Astrocyte (in vitro differentiated cells and primary cell): ENCODE measurements around the gene ULK4. TPM values are rescaled to one million over a fixed set of nuclear protein-coding genes. Genes with fewer than 3 reads are reported as not detected.

ENCODE experiments used
- DNase-seq: peaks from one replicate; pipeline ENCODE4 v3.0.0-alpha.2; 2010; ENCODE audit warnings: low read depth
- FAIRE-seq: peaks from 2 replicates; lab custom pipeline; 2011; peaks lifted over from hg19 to GRCh38; lab: Jason Lieb, UNC
- H2AFZ ChIP-seq: 2 replicates; pipeline ENCODE4 v1.6.0; 2012; ENCODE audit warnings: low read depth, low read length, inconsistent platforms
- H3K27ac ChIP-seq: 2 replicates; pipeline ENCODE4 v1.5.1; 2011; ENCODE audit warnings: low read depth, low read length, inconsistent platforms
- H3K27me3 ChIP-seq: 2 replicates; pipeline ENCODE4 v1.6.0; 2011; ENCODE audit warnings: low read length, inconsistent platforms; ENCODE audit not compliant: insufficient read depth
- H3K36me3 ChIP-seq: 2 replicates; pipeline ENCODE4 v1.5.1; 2011; ENCODE audit warnings: low read length, inconsistent platforms; ENCODE audit not compliant: insufficient read depth
- H3K4me1 ChIP-seq: 2 replicates; pipeline ENCODE4 v1.5.1; 2011; ENCODE audit warnings: low read length, inconsistent platforms; ENCODE audit not compliant: insufficient read depth
- H3K4me2 ChIP-seq: 2 replicates; pipeline ENCODE4 v1.6.0; 2012; ENCODE audit warnings: low read length, inconsistent platforms
- H3K4me3 ChIP-seq: 2 replicates; pipeline ENCODE4 v1.5.1; 2011; ENCODE audit warnings: low read depth, mild to moderate bottlenecking, low read length, inconsistent platforms; ENCODE audit not compliant: insufficient read depth
- H3K79me2 ChIP-seq: 2 replicates; pipeline ENCODE4 v1.6.0; 2012; ENCODE audit warnings: mild to moderate bottlenecking, low read length, inconsistent platforms; ENCODE audit not compliant: insufficient read depth
- H3K9ac ChIP-seq: 2 replicates; pipeline ENCODE4 v1.6.0; 2012; ENCODE audit warnings: mild to moderate bottlenecking, low read length, inconsistent platforms
- H3K9me3 ChIP-seq: 2 replicates; pipeline ENCODE4 v1.5.1; 2012; ENCODE audit warnings: low read depth, mild to moderate bottlenecking, low read length, inconsistent platforms; ENCODE audit not compliant: insufficient read depth
- H4K20me1 ChIP-seq: 2 replicates; pipeline ENCODE4 v1.6.0; 2012; ENCODE audit warnings: low read length, inconsistent platforms; ENCODE audit not compliant: insufficient read depth
- H3K27ac Mint-ChIP-seq: one replicate; pipeline ENCODE4 v1.8.0; 2021; ENCODE audit warnings: mild to moderate bottlenecking, mixed read lengths; ENCODE audit not compliant: unreplicated experiment
- H3K27me3 Mint-ChIP-seq: one replicate; pipeline ENCODE4 v1.8.0; 2021; ENCODE audit warnings: low read depth, mixed read lengths; ENCODE audit not compliant: unreplicated experiment
- H3K36me3 Mint-ChIP-seq: one replicate; pipeline ENCODE4 v1.8.0; 2021; ENCODE audit warnings: low read depth, mixed read lengths; ENCODE audit not compliant: unreplicated experiment
- H3K4me1 Mint-ChIP-seq: one replicate; pipeline ENCODE4 v1.8.0; 2021; ENCODE audit warnings: low read depth, mixed read lengths; ENCODE audit not compliant: unreplicated experiment
- H3K4me3 Mint-ChIP-seq: one replicate; pipeline ENCODE4 v1.8.0; 2021; ENCODE audit warnings: mild to moderate bottlenecking, moderate library complexity, mixed read lengths; ENCODE audit not compliant: unreplicated experiment
- H3K9me3 Mint-ChIP-seq: one replicate; pipeline ENCODE4 v1.8.0; 2021; ENCODE audit warnings: mild to moderate bottlenecking, mixed read lengths; ENCODE audit not compliant: unreplicated experiment
- EZH2 ChIP-seq: IDR thresholded peaks from 2 replicates; pipeline ENCODE4 v1.6.1; 2012; ENCODE audit warnings: mild to moderate bottlenecking, low read length, inconsistent platforms; ENCODE audit not compliant: insufficient read depth
- total RNA-seq: library from RNA; stranded (reverse); gene quantifications from 2 replicates; pipeline ENCODE4 v1.2.1, GENCODE V29; 2021
- TF ChIP-seq, protein P1 (sequence below): IDR thresholded peaks from 2 replicates; pipeline ENCODE4 v1.5.1; 2011; ENCODE audit warnings: low read depth, mild to moderate bottlenecking, inconsistent platforms, low read length, moderate library complexity; ENCODE audit not compliant: insufficient read depth

ULK4 gene
- total RNA-seq, 1 donor from 2014 or later, result 6.6 TPM

DNA sequence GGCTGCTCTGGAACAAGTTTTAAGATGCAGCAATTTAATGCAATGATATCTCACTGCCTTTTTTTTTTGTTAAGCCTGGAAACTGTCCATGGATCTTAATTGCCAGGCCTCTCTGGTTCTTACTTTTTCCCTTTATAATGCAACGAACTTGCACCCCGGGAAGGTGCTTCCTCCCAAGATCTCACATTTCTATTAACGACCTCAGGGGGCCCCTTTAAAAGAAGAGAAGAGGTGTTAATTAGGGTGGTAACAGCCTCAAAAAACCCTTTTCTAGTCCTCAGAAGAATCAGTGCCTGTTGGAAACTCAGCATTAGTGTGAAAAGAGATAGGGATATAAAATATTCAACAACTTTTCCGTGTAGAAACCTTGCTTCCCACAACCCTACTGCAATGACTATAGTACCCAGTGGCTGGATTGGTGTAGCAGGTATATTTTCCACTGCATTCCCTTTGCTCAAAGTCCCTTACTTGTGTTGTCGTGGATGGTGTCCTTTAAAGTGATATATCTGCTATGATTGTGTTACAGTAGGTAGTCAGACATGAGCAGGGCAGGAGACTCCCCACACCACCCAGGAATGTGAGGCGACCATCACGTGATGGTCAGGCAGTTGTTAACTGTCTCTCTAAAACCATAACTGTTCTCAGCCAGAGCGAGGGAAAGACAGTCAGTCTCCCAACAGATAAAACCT lies 640.8 kb downstream of the ULK4 start:
- Histone ChIP-seq H2AFZ (no peak overlapping the region), H3K4me2 (no peak overlapping the region), H4K20me1 (no peaks in the 10 kb centered on the region), H3K9me3 (no peaks in the 10 kb centered on the region), H3K4me1 (peaks cover 11% of the 10 kb centered on the region), H3K4me3 (no peak overlapping the region), H3K27ac (no peak overlapping the region), H3K27me3 (no peaks in the 10 kb centered on the region), H3K36me3 (no peaks in the 10 kb centered on the region), H3K9ac (no peak overlapping the region), H3K79me2 (no peaks in the 10 kb centered on the region)
- peaks cover 35% of the 10 kb centered on the region for H3K4me1 Mint-ChIP-seq
- TF ChIP-seq EZH2, result no peak
- TF ChIP-seq, protein P1, sequence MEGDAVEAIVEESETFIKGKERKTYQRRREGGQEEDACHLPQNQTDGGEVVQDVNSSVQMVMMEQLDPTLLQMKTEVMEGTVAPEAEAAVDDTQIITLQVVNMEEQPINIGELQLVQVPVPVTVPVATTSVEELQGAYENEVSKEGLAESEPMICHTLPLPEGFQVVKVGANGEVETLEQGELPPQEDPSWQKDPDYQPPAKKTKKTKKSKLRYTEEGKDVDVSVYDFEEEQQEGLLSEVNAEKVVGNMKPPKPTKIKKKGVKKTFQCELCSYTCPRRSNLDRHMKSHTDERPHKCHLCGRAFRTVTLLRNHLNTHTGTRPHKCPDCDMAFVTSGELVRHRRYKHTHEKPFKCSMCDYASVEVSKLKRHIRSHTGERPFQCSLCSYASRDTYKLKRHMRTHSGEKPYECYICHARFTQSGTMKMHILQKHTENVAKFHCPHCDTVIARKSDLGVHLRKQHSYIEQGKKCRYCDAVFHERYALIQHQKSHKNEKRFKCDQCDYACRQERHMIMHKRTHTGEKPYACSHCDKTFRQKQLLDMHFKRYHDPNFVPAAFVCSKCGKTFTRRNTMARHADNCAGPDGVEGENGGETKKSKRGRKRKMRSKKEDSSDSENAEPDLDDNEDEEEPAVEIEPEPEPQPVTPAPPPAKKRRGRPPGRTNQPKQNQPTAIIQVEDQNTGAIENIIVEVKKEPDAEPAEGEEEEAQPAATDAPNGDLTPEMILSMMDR, result no peak
- H3K4me3 Mint-ChIP-seq, result no peak overlapping the region
- H3K9me3 Mint-ChIP-seq, result peaks cover 2% of the 10 kb centered on the region
- H3K27me3 Mint-ChIP-seq, result no peaks in the 10 kb centered on the region
- FAIRE-seq (no peak), DNase-seq (no peak)
- H3K27ac Mint-ChIP-seq, result no peak overlapping the region
- no peaks in the 10 kb centered on the region for H3K36me3 Mint-ChIP-seq

DNA sequence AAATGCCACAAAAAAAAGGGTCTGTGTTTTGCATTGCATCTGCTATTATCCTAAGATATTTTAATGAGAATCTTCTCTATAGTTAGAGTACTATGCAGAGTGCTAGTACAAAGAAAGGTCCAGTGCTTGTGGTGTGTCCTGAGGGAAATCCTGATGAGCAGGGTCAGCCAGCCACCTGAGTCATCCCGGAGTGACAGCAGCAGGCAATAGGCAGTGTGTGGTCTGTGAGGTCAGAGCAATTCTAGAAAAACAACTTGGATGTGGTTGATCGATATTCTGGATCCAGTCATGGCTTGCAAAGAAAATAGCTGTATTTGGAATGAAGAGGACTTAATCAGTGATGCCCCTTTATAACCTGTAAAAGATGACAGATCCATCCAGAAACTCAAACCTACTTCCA lies 643.4 kb downstream of the ULK4 start:
- DNase-seq, result peak; percentile 38

More for the DNA sequence above, 643.4 kb downstream of the ULK4 start:
- H2AFZ ChIP-seq, result no peak overlapping the region
- TF ChIP-seq, protein P1, result no peak
- TF ChIP-seq EZH2, result no peak
- H3K9ac ChIP-seq, result no peak overlapping the region
- H3K4me1 ChIP-seq, result peaks cover 11% of the 10 kb centered on the region
- peak overlapping the region; percentile 12 for H3K4me3 Mint-ChIP-seq
- H3K9me3 Mint-ChIP-seq, result peaks cover 2% of the 10 kb centered on the region
- no peaks in the 10 kb centered on the region for H3K27me3 ChIP-seq
- H3K4me3 ChIP-seq, result no peak overlapping the region
- peaks cover 25% of the 10 kb centered on the region for H3K4me1 Mint-ChIP-seq
- H3K9me3 ChIP-seq, result no peaks in the 10 kb centered on the region
- no peak overlapping the region for H3K4me2 ChIP-seq
- H3K27ac Mint-ChIP-seq, result peak overlapping the region; percentile 79
- H3K79me2 ChIP-seq, result no peaks in the 10 kb centered on the region
- no peak for FAIRE-seq
- no peak overlapping the region for H3K27ac ChIP-seq
- H3K36me3 Mint-ChIP-seq, result no peaks in the 10 kb centered on the region
- no peaks in the 10 kb centered on the region for H3K27me3 Mint-ChIP-seq
- H3K36me3 ChIP-seq, result no peaks in the 10 kb centered on the region
- no peaks in the 10 kb centered on the region for H4K20me1 ChIP-seq
